ENCODE measurements around the gene HCFC1R1.

Gene HCFC1R1

DNA sequence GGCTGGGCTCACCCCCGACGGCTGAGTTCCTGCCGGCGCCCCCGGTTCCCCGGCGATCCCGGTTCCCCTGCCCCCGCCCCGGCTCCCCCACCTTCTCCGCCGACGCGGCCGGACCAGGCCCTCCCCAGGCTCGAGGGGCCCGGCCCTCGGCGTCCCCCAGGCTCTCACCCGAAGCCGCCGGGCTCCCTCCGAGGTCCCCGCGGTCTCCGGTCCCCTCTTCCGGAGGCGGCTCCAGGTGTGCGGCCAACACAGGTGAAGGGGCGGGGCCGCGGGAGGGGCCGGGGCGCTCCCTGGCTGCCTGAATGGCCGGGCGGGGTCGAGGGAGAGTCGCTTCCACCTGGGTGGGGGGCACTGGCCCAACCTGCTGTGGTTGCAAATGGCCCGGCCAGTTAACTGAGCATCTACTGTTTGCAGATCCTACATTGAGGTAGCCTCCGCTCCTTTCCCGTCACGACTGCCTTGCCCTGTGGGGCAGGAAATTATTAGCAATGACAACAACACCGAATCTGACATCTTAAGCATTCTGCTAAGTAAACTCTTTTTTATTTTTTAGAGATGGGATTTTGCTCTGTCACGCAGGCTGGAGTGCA, 13.1 kb upstream of the HCFC1R1 start, which contains the start of gene BICDL2:
Gene BICDL2 (minus strand): TSS at position 219 of the 590 bp plus-strand sequence. CDS start 1,448 bp downstream, outside the sequence.
- TF ChIP-seq, protein P1, sequence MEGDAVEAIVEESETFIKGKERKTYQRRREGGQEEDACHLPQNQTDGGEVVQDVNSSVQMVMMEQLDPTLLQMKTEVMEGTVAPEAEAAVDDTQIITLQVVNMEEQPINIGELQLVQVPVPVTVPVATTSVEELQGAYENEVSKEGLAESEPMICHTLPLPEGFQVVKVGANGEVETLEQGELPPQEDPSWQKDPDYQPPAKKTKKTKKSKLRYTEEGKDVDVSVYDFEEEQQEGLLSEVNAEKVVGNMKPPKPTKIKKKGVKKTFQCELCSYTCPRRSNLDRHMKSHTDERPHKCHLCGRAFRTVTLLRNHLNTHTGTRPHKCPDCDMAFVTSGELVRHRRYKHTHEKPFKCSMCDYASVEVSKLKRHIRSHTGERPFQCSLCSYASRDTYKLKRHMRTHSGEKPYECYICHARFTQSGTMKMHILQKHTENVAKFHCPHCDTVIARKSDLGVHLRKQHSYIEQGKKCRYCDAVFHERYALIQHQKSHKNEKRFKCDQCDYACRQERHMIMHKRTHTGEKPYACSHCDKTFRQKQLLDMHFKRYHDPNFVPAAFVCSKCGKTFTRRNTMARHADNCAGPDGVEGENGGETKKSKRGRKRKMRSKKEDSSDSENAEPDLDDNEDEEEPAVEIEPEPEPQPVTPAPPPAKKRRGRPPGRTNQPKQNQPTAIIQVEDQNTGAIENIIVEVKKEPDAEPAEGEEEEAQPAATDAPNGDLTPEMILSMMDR (IDR thresholded peaks at IDR 0.05; ENCODE audit: extremely low read depth, missing control alignments) = no peak
- DNase-seq (ENCODE audit: low spot score) = no peak

DNA sequence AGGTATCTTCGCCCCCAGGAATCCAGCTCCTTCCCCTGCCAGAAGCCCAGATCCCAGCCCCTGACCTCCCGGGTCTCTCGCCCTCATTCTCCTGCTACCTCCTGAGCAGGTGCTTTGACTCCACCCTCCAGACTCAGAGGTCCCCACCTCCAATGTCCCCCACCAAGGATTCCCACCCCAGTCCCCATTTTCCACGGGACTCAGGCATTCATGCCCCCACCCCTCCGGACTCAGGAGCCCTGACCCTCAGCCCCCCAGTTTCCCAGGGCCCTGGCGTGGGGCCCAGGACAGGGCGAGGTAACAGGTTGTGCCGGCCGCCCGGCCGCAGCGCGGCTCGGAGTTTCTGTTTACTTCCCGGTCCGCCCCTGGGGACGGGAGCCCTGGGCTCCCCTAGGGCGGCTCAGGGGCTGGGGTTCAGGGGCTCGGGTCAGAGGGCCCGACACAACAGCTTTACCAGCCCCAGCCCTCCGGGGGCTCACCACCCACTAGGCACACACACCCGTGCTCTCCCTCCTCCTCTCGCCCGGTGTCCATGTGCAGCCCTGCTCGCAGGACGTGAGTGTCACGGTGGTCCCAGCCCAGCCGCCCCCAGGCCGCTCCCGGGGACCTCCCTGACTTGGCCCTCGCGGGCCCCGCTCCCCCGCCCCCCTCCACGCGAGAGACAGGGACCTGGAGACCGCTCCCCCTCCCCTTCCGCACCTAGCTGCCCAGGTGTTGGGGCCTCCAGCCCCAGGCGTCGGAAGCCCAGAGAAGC, 12.4 kb upstream of the HCFC1R1 start:
- no peak for DNase-seq (ENCODE audit: low spot score)
- TF ChIP-seq, protein P1 (IDR thresholded peaks at IDR 0.05; ENCODE audit: extremely low read depth, missing control alignments) = no peak

DNA sequence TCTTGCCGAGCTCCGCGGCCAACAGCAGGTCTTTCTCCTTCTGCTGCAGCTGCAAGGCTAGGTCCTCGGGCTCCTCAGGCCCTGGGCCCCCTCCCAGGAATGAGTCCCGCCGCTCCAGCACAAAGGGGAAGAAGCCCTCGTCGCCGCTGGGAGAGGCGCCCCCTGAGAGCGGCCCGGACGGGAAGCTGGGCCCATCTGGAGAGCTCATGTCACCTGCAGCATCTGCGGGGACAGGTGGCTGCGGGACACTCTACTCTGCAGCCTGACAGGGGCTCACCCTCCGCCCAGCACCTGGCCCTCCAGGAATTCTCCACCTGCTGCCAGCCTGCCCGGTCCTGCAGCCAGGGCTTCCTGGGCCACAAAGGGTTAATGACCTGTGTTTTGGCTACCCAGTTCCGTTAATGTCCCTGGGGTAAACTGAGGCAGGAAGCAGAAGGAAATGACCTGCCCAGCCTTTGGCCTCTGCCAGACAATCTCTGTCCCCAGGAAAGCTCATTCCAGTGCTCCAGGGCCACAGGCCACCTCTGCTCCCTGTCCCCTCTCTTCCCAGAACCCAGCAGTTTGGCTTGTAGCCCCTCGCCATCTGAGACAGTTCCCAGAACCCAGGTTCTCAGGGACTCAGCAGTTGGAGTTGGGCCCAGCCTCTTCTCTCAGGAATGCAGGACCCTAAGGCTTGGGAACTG, 11.7 kb upstream of the HCFC1R1 start:
- TF ChIP-seq, protein P1 (IDR thresholded peaks at IDR 0.05; ENCODE audit: extremely low read depth, missing control alignments) = no peak
- DNase-seq (ENCODE audit: low spot score) = no peak

DNA sequence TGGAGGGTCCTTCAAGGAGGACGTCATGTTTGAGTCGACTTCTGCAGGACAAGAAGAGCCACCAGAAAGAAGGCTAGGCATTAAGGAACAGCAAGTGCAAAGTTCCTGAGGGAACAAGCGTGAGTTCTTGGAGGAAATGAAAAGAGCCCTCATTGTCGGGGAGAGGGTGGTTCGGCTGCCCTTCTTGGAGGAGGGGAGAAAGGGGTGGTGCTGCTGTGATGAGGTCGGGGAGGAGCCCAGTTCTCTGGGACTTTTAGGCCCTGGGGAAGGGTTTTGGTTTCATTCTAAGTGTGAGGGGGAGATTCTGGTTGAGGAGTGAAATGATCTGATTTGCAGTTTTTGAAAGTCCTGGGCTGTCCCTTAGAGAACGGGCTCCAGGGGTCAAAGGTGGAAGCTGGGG, 8.9 kb upstream of the HCFC1R1 start:
- peak; percentile 74 for DNase-seq (ENCODE audit: low spot score)
- TF ChIP-seq, protein P1 (IDR thresholded peaks at IDR 0.05; ENCODE audit: extremely low read depth, missing control alignments) = no peak

DNA sequence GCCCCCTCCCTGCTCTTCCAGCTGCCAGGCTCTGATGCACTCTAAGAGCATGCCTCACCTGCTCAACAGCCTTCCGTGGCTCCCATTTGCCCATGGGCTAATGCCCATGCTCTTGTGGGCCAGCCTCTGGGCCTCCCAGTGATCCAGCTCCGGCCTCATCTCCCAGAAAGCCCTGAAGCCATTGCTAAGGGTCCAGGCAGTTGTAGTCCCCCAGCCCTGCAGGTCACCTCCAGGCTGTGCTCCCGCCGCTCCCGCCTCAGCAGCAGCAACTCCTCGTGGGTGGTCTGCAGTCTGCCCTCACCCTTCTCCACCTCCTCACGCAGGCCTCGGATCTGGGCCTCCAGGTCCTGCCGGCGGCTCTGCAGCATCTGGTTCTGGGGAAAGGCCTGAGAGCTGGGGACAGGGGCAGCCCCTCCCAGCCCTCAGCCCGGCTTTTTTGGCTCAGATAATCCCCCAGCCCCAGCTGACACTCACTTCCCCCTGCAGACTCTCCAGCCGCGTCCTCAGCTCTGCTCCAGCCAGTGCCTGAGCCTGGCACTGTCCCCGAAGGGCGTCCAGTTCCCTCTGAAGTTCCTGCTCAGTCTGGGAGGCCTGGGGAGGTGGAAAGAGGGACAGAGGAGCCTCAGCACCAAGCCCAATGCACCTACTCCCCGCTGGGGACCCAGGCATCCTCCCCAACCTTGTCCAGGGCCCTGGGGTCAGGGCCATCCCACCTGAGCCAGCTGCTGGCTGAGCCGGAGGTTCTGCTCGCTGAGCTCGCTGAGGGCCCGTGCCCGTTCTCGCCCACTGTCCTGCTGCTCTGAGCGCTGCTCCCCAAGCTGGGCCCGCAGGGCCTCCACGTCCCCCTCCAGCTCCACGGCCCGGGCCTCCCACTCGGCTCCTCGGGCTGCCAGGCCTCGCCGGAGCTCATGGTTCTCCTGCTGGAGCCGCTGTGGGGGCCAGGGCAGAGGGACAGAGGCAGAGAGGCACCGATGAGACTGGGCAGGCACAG, 6.8 kb upstream of the HCFC1R1 start:
- DNase-seq (ENCODE audit: low spot score) = no peak
- TF ChIP-seq, protein P1 (IDR thresholded peaks at IDR 0.05; ENCODE audit: extremely low read depth, missing control alignments) = no peak

DNA sequence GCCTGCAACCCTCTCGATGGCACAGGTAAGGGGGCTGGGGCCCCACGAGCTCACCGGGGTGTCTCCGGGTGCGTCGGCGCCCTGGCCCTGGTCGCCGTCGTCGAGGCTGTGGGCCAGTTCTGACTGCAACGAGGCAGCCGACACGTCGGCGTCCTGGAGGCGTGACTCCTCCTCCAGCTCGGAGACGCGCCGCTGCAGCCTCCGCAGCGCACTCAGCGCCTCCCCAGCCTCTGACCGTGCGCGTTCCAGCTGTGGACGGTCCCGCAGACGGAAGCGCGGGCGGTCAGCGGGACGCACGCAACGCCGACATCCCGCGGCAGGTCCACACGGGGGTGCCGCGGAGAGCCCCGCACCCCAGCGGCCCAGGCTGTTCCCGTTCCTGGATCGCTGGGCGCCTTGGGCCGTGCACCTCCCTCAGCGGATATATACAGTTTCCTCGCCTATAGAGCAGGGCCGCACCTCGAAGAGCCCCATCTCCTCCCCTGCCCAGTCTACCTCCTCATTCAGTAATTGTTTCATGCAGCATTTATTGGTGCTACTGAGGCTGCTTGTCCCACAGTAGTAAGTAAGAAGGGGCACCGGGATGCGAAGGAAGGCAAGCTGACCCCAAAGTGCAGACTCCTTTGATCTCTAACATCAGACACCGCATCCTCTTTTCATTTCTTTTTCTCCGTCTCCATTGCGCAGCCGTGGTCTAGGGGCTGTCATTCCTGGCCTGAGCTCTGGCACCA, 5.9 kb upstream of the HCFC1R1 start:
- TF ChIP-seq, protein P1 (IDR thresholded peaks at IDR 0.05; ENCODE audit: extremely low read depth, missing control alignments) = no peak
- DNase-seq (ENCODE audit: low spot score) = peak; percentile 74
